Adrenal gland (tissue), 12 donors: ENCODE measurements around the gene BLTP3A. TPM values are rescaled to one million over a fixed set of nuclear protein-coding genes. Genes with fewer than 3 reads are reported as not detected.

Experiments used
- DNase-seq, 7 donors: peaks; one replicate each; pipeline ENCODE4 v3.0.0-alpha.2; 2019 to 2020
- H3K27ac ChIP-seq, 5 donors: fragments of 200-600 bp; sonication (generic) in 4 of 5; 1 replicate in 3 of 5; 2 replicates in 2 of 5; pipeline versions ENCODE4 v1.5.1 to v1.8.0; 2016 to 2020; ENCODE audit warnings: mild to moderate bottlenecking in 1 of 5
- H3K27me3 ChIP-seq: fragments of 200-600 bp; 2 replicates; pipeline ENCODE4 v1.8.0; 2021
- H3K36me3 ChIP-seq, 2 donors: fragments of 200-600 bp; replicated peaks in 1 of 2; 1 replicate in 1 of 2; 2 replicates in 1 of 2; pipeline versions ENCODE4 v1.5.1 to v1.8.0; 2018 to 2022
- H3K4me1 ChIP-seq, 2 donors: fragments of 200-600 bp; replicated peaks in 1 of 2; 1 replicate in 1 of 2; 2 replicates in 1 of 2; pipeline versions ENCODE4 v1.5.1 to v1.8.0; 2018 to 2021
- H3K4me3 ChIP-seq, 4 donors: fragments of 200-600 bp; sonication (generic) in 3 of 4; one replicate each; pipeline ENCODE4 v1.5.1; 2016 to 2018
- H3K9me3 ChIP-seq, 3 donors: fragments of 200-600 bp; sonication (generic) in 1 of 3; replicated peaks in 1 of 3; 1 replicate in 2 of 3; 2 replicates in 1 of 3; pipeline versions ENCODE4 v1.5.1 to v1.8.0; 2016 to 2021
- CTCF ChIP-seq, 6 experiments: fragments of 450-650 bp in 4 of 6; fragments of 200-600 bp in 2 of 6; sonication (generic) in 1 of 6; IDR thresholded peaks; 1 replicate in 5 of 6; 2 replicates in 1 of 6; pipeline versions ENCODE4 v1.5.1 to v1.8.0; 2016 to 2021; ENCODE audit warnings: antibody characterized with exemption in 6 of 6, mild to moderate bottlenecking in 2 of 6, moderate library complexity in 1 of 6
- POLR2A ChIP-seq, 2 donors: fragments of 450-650 bp; IDR thresholded peaks; one replicate each; pipeline ENCODE4 v1.6.1; 2017; ENCODE audit warnings: antibody characterized with exemption in 2 of 2, mild to moderate bottlenecking in 2 of 2, moderate library complexity in 1 of 2
- WGBS, 4 donors: extraction: QIAGEN DNeasy Blood & Tissue Kit in 2 of 4; methylation state at CpG; one replicate each; pipeline versions ENCODE4 v1.1.5 to v1.1.7; 2013 to 2017; 5-methylcytosine and 5-hydroxymethylcytosine counted together
- intact Hi-C, 2 donors: fragments of 100-400 bp; cut with DNase I; formaldehyde crosslinking; loops; one replicate each; pipeline versions ENCODE4 v1.14.1 to v1.15.0; 2022 to 2023
- polyA plus RNA-seq, 3 donors: library from polyadenylated mRNA; stranded (reverse); fragments of 200-250 nt in 2 of 3; fragments of 350-450 nt in 1 of 3; fragmentation: Illumina TruSeq in 1 of 3; extraction: RNeasy Lipid Tissue Mini Kit (QIAGEN cat#74804) in 1 of 3; gene quantifications; one replicate each; pipeline ENCODE4 v1.2.3, GENCODE V29; 2013 to 2014
- total RNA-seq, 9 donors: library from RNA; depleted of rRNA in 4 of 9; stranded (reverse); fragments of >200 nt in 4 of 9; fragments of 120-200 nt in 1 of 9; fragmentation: NEBNext Ultra II Directional in 1 of 9; extraction: Animal tissue kit (Norgen Biotek cat#: 25700) in 1 of 9; gene quantifications; one replicate each; pipeline versions ENCODE4 v1.1.0 to v1.2.4, GENCODE V29; 2013 to 2023
- donor health status: healthy with polysubstance abuse.
- donor health status: Bipolar disorder and iron deficiency.
- donor health status: DM: yes; HTN: yes; CAD: no.
- donor health status: DM: no; HTN: no; CAD: no.
- donor health status: DM: no; HTN: no; CAD: no.
- donor health status: DM: yes; HTN: yes; CAD: no.

Gene BLTP3A
- total and polyA plus RNA-seq, 12 donors, result 2.2 to 21.4 (median 14.4) TPM

- Histone ChIP-seq H3K4me1 (peaks cover 0 to 10% of the 10 kb centered on the region in 2 donors), H3K9me3 (no peaks in the 10 kb centered on the region), H3K27ac (no peak overlapping the region), H3K36me3 (no peaks in the 10 kb centered on the region), H3K27me3 (no peaks in the 10 kb centered on the region), H3K4me3 (no peak overlapping the region)
- 95 to 97% (median 97%) methylated on average over 5 of the region's 5 CpGs for WGBS, 4 donors
- TF ChIP-seq CTCF (IDR thresholded peaks at IDR 0.05) (no peak), POLR2A (IDR thresholded peaks at IDR 0.05) (no peak)
- intact Hi-C loops, result no loop called here
- DNase-seq, result no peak
Observed at GRCh38 chr6:34788111-34788510, 3.8 kb upstream of the BLTP3A start.

GRCh38 chr6:34791164-34791700, 651 bp upstream of the BLTP3A start:
- peak overlapping the region; percentile 2 to 88 (median 24) for H3K4me3 ChIP-seq
- H3K36me3 ChIP-seq, result no peaks in the 10 kb centered on the region
- WGBS, 4 donors, result 6 to 9% (median 7%) methylated on average over 18 to 19 of the region's 19 CpGs
- intact Hi-C loops, result loop anchor here in 1 of 2 donors (10.0 kb wide), 1 partner anchor 194 kb away; no protein-coding TSS in a partner anchor
- peak overlapping the region; percentile 43 to 95 (median 92) for H3K27ac ChIP-seq
- peaks cover 0 to 21% of the 10 kb centered on the region in 2 donors for H3K4me1 ChIP-seq
- TF ChIP-seq POLR2A (IDR thresholded peaks at IDR 0.05), result no peak
- no peak for TF ChIP-seq CTCF (IDR thresholded peaks at IDR 0.05)
- peak; percentile 27 to 67 (median 48) for DNase-seq
- no peaks in the 10 kb centered on the region for H3K27me3 ChIP-seq
- H3K9me3 ChIP-seq, result no peaks in the 10 kb centered on the region

GRCh38 chr6:34792605-34793500, 970 bp downstream of the BLTP3A start:
- peak overlapping the region; percentile 75 to 95 (median 92) for H3K27ac ChIP-seq
- peak in 1 of 2 donors; percentile 50 for TF ChIP-seq POLR2A (IDR thresholded peaks at IDR 0.05)
- no peak for TF ChIP-seq CTCF (IDR thresholded peaks at IDR 0.05)
- no peaks in the 10 kb centered on the region for H3K36me3 ChIP-seq
- H3K4me1 ChIP-seq, result peaks cover 0 to 34% of the 10 kb centered on the region in 2 donors
- DNase-seq, result peak; percentile 31 to 76 (median 61)
- no peaks in the 10 kb centered on the region for H3K9me3 ChIP-seq
- H3K27me3 ChIP-seq, result no peaks in the 10 kb centered on the region
- intact Hi-C loops, result loop anchor here in 1 of 2 donors (10.0 kb wide), 1 partner anchor 192 kb away; no protein-coding TSS in a partner anchor
- 7 to 11% (median 10%) methylated on average over 20 of the region's 20 CpGs for WGBS, 4 donors
- peak overlapping the region; percentile 46 to 88 (median 61) for H3K4me3 ChIP-seq

GRCh38 chr6:34793877-34794276, 2.0 kb downstream of the BLTP3A start:
- no peak overlapping the region for H3K4me3 ChIP-seq
- intact Hi-C loops, result loop anchor here in 1 of 2 donors (10.0 kb wide), 1 partner anchor 191 kb away; no protein-coding TSS in a partner anchor
- 92 to 99% (median 96%) methylated on average over 6 of the region's 6 CpGs for WGBS, 4 donors

More at GRCh38 chr6:34793877-34794276, 2.0 kb downstream of the BLTP3A start:
- H3K27ac ChIP-seq, result no peak overlapping the region
- peaks cover 0 to 34% of the 10 kb centered on the region in 2 donors for H3K4me1 ChIP-seq
- no peaks in the 10 kb centered on the region for H3K9me3 ChIP-seq
- DNase-seq, result no peak
- TF ChIP-seq CTCF (IDR thresholded peaks at IDR 0.05) (no peak), POLR2A (IDR thresholded peaks at IDR 0.05) (no peak)
- H3K36me3 ChIP-seq, result no peaks in the 10 kb centered on the region
- H3K27me3 ChIP-seq, result no peaks in the 10 kb centered on the region
